ENCODE measurements around the gene ARMC9.
A peak's percentile ranks its signal among the peaks of the same experiment; 100 is the strongest.
"Not testable (repeated sequence)": the region's sequence is repeated elsewhere in the genome, so short reads cannot be mapped to it uniquely, and the experiment has no call there.

ARMC9 gene

GRCh38 chr2:231347638-231348037 is 149.2 kb downstream of the ARMC9 start:
- no peak overlapping the region for H3K4me3 ChIP-seq (ENCODE audit: control insufficient read depth, low read depth, low read length)
- no peak for DNase-seq (ENCODE audit: low read depth)
- TF ChIP-seq CTCF (IDR thresholded peaks at IDR 0.05; ENCODE audit: control insufficient read depth, insufficient read depth, low read depth, low read length, missing control alignments): no peak

DNA sequence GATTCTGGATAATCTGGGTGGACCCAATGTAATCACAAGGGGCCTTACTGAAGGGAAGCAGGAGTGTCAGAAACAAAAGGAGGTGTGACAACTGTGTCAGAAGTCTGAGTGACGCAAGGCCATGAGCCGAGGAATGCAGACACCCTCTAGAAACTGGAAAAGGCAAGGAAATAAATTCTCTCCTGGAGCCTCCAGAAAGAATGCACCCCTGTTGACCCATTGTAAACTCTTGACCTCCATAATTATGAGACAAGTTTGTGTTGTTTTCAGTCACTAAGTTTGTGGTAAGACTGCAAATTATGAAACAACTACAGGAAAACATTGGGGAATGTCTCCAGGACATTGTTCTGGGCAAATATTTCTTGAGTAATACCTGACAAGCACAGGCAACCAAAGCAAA is 149.7 kb downstream of the ARMC9 start:
- no peak for TF ChIP-seq CTCF (IDR thresholded peaks at IDR 0.05; ENCODE audit: control insufficient read depth, insufficient read depth, low read depth, low read length, missing control alignments)
- peak; percentile 2 for DNase-seq (ENCODE audit: low read depth)
- no peak overlapping the region for H3K4me3 ChIP-seq (ENCODE audit: control insufficient read depth, low read depth, low read length)

- DNase-seq (ENCODE audit: low read depth): no peak
- no peak for TF ChIP-seq CTCF (IDR thresholded peaks at IDR 0.05; ENCODE audit: control insufficient read depth, insufficient read depth, low read depth, low read length, missing control alignments)
- H3K4me3 ChIP-seq (ENCODE audit: control insufficient read depth, low read depth, low read length): no peak overlapping the region
These were observed 150.4 kb downstream of the ARMC9 start for GRCh38 chr2:231348704-231349373.

DNA sequence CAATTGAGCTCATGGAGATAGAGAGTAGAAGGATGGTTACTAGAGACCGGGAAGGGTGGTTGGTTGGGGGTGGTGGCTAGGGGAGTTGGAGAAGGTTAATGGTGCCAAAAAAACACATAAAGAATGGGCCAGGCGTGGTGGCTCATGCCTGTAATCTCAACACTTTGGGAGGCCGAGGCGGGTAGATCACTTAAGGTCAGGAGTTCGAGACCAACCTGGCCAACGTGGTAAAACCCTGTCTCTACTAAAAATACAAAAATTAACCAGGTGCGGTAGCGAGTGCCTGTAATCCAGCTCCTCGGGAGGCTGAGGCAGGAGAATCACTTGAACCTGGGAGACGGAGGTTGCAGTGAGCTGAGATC is 150.9 kb downstream of the ARMC9 start:
- not testable (repeated sequence) for DNase-seq (ENCODE audit: low read depth); H3K4me3 ChIP-seq (ENCODE audit: control insufficient read depth, low read depth, low read length)

- DNase-seq (ENCODE audit: low read depth): no peak
These were observed 153.2 kb downstream of the ARMC9 start for GRCh38 chr2:231351648-231352047.

DNA sequence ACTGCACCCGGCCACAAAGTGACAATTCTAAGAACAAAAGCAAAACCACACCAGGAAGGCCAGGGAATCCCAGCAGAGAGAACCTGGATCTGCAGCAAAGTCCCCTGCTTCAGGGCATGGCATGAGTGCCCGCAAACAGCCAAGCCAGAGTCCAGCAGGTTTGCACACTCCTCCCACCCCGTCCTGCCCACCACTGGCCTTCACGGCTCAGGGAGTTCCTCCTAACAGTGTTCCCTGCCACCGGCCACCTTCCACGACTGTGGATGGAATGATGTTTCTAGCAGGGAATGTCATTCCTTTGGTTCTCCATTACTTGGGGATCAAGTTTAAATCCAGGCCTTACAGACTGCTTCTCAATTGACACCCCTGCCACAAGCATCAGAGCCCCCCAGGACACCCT is 155.0 kb downstream of the ARMC9 start:
- no peak for TF ChIP-seq CTCF (IDR thresholded peaks at IDR 0.05; ENCODE audit: control insufficient read depth, insufficient read depth, low read depth, low read length, missing control alignments)
- H3K4me3 ChIP-seq (ENCODE audit: control insufficient read depth, low read depth, low read length): no peak overlapping the region
- DNase-seq (ENCODE audit: low read depth): no peak

More at GRCh38 chr2:231351648-231352047, 153.2 kb downstream of the ARMC9 start:
- no peak overlapping the region for H3K4me3 ChIP-seq (ENCODE audit: control insufficient read depth, low read depth, low read length)
- TF ChIP-seq CTCF (IDR thresholded peaks at IDR 0.05; ENCODE audit: control insufficient read depth, insufficient read depth, low read depth, low read length, missing control alignments): no peak

DNA sequence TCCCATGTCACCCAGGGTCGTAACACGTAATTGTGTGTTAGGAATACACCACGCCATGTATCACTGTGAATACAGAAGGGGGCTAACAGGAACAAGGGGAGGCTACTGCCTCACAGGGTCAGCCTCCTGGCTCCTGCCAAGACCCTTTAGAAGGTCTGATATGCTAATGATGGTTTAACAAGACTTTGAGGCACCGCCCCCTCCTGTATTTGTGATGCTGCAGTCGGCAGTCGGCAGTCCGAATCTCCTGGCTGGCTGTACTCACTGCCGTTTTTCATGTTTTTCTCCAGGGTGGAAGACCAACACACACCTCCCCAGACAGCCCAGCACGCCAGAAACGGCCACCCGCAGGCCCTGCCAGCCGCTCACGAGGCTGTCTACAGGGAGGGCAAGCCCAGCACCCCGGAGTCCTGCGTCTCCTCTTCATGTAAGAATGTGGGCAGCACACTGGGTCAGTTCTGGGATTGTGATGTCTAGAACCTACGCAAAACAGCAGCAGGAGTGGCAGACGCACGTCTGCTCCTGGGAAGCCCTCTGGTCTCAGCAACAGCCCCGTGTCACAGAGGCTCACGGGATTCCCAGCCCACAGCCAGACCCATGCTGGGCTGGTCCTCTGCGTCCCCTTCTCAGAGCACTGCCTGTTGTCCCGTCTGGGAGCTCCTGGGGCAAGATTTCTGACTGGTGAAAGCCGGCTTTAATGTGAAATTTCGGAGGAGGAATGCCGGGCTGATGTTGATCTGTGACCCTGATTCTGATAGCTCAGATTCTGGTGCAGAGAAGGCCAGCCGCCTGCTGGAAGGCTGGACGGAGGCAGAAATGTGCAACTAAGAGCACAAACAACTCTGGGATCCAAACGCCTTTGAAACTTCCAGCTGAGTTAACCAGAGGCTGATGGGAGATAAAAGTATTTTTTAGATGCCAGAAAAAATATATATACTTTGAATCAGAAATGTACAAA is 157.4 kb downstream of the ARMC9 start:
- no peak for TF ChIP-seq CTCF (IDR thresholded peaks at IDR 0.05; ENCODE audit: control insufficient read depth, insufficient read depth, low read depth, low read length, missing control alignments)
- no peak for DNase-seq (ENCODE audit: low read depth)
- H3K4me3 ChIP-seq (ENCODE audit: control insufficient read depth, low read depth, low read length): no peak overlapping the region
